Esophagus mucosa (tissue), 1 donor: ENCODE measurements around the gene CLCN6. TPM values are rescaled to one million over a fixed set of nuclear protein-coding genes. Genes with fewer than 3 reads are reported as not detected.
A peak's percentile ranks its signal among the peaks of the same experiment; 100 is the strongest.

ENCODE experiments used
- ATAC-seq: fragments of 200-7000 bp; cut with Tn5 transposase; one replicate; pipeline ENCODE4 v1.9.1; 2020
- total RNA-seq: library from RNA; stranded (reverse); gene quantifications from one replicate; pipeline ENCODE4 v1.2.4, GENCODE V29; 2023
- donor health status: DM: yes; HTN: yes; CAD: no.

Gene CLCN6
- 6.9 TPM for total RNA-seq

- ATAC-seq, result peak; percentile 94
Measured at GRCh38 chr1:11805422-11806306, at the start of gene CLCN6, which contains the start of gene MTHFR. CLCN6 (plus strand) TSS chr1:11806191; CDS start chr1:11806263, 72 bp downstream. MTHFR (minus strand) TSS chr1:11805964; CDS start chr1:11803116, 2,848 bp downstream.

GRCh38 chr1:11757047-11757446 is 48.9 kb upstream of the CLCN6 start:
- ATAC-seq, result no peak

GRCh38 chr1:11759791-11760190 is 46.2 kb upstream of the CLCN6 start:
- ATAC-seq, result no peak

GRCh38 chr1:11761285-11761684 is 44.7 kb upstream of the CLCN6 start:
- no peak for ATAC-seq

- peak; percentile 45 for ATAC-seq
Measured at GRCh38 chr1:11761988-11762406, 44.0 kb upstream of the CLCN6 start, which contains the start of gene C1orf167. C1orf167 (plus strand) TSS chr1:11762193; CDS start chr1:11764401, 2,208 bp downstream.

- no peak for ATAC-seq
Measured at GRCh38 chr1:11764115-11764514, 41.9 kb upstream of the CLCN6 start.

- ATAC-seq, result no peak
Measured at GRCh38 chr1:11764519-11764918, 41.5 kb upstream of the CLCN6 start.

- ATAC-seq, result peak; percentile 14
Measured at GRCh38 chr1:11765661-11766428, 40.1 kb upstream of the CLCN6 start.

GRCh38 chr1:11766429-11766776 is 39.6 kb upstream of the CLCN6 start:
- ATAC-seq, result no peak

- no peak for ATAC-seq
Measured at GRCh38 chr1:11767922-11768704, 37.9 kb upstream of the CLCN6 start.

- ATAC-seq, result no peak
Measured at GRCh38 chr1:11768821-11769220, 37.2 kb upstream of the CLCN6 start.

GRCh38 chr1:11769274-11769673 is 36.7 kb upstream of the CLCN6 start:
- ATAC-seq, result no peak

GRCh38 chr1:11770011-11770410 is 36.0 kb upstream of the CLCN6 start:
- ATAC-seq, result no peak

- no peak for ATAC-seq
Measured at GRCh38 chr1:11771481-11772043, 34.4 kb upstream of the CLCN6 start.

GRCh38 chr1:11772458-11772857 is 33.5 kb upstream of the CLCN6 start:
- no peak for ATAC-seq

- ATAC-seq, result no peak
Measured at GRCh38 chr1:11774753-11775152, 31.2 kb upstream of the CLCN6 start.

- ATAC-seq, result no peak
Measured at GRCh38 chr1:11777658-11778322, 28.2 kb upstream of the CLCN6 start.

GRCh38 chr1:11778336-11778735 is 27.7 kb upstream of the CLCN6 start:
- ATAC-seq, result no peak

- no peak for ATAC-seq
Measured at GRCh38 chr1:11778844-11779623, 27.0 kb upstream of the CLCN6 start.

- ATAC-seq, result no peak
Measured at GRCh38 chr1:11779715-11780379, 26.1 kb upstream of the CLCN6 start.
